ENCODE measurements around the gene TIMP2.
"Not testable (repeated sequence)": the region's sequence is repeated elsewhere in the genome, so short reads cannot be mapped to it uniquely, and the experiment has no call there.

DNA sequence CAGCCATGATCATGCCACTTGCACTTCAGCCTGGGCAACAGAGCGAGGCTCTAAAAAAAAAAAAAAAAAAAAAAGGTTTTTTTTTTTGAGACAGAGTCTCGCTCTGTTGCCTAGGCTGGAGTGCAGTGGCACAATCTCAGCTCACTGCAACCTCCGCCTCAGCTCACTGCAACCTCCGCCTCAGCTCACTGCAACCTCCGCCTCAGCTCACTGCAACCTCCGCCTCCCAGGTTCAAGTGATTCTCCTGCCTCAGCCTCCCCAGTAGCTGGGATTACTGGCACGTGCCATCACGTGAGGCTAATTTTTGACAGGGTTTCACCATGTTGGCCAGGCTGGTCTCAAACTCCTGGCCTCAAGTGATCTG, 37.8 kb upstream of the TIMP2 start:
- TF ChIP-seq CTCF (conservative IDR thresholded peaks at IDR 0.05); ZFX (IDR thresholded peaks at IDR 0.05): not testable (repeated sequence)

Measured in C4-2B (cell line).